ENCODE results near the gene RANBP6. TPM values are rescaled to one million over a fixed set of nuclear protein-coding genes. Genes with fewer than 3 reads are reported as not detected.

The RANBP6 gene
- total and polyA plus RNA-seq, 8 donors = 16.8 to 26.7 (median 24.7) TPM

GRCh38 chr9:5994493-5994892 lies 20.9 kb downstream of the RANBP6 start:
- Histone ChIP-seq H3K27ac (no peak overlapping the region), H3K4me1 (no peaks in the 10 kb centered on the region), H3K9me3 (no peaks in the 10 kb centered on the region), H3K27me3 (no peaks in the 10 kb centered on the region), H3K4me3 (no peak overlapping the region), H3K36me3 (no peaks in the 10 kb centered on the region)
- ATAC-seq (no peak), DNase-seq (no peak)
- TF ChIP-seq CTCF (IDR thresholded peaks at IDR 0.05) = no peak
- intact Hi-C loops (cut with DNase I) = no loop called here

- intact Hi-C loops (cut with DNase I) = no loop called here
- DNase-seq = no peak
- no peak for TF ChIP-seq CTCF (IDR thresholded peaks at IDR 0.05)
- no peaks in the 10 kb centered on the region for H3K4me1 ChIP-seq
- H3K27ac ChIP-seq = no peak overlapping the region
- H3K36me3 ChIP-seq = peaks cover 0 to 26% of the 10 kb centered on the region in 2 donors
- no peak overlapping the region for H3K4me3 ChIP-seq
- ATAC-seq = no peak
- no peaks in the 10 kb centered on the region for H3K27me3 ChIP-seq
- no peaks in the 10 kb centered on the region for H3K9me3 ChIP-seq
Observed at GRCh38 chr9:5988265-5988664, 27.2 kb downstream of the RANBP6 start.

DNA sequence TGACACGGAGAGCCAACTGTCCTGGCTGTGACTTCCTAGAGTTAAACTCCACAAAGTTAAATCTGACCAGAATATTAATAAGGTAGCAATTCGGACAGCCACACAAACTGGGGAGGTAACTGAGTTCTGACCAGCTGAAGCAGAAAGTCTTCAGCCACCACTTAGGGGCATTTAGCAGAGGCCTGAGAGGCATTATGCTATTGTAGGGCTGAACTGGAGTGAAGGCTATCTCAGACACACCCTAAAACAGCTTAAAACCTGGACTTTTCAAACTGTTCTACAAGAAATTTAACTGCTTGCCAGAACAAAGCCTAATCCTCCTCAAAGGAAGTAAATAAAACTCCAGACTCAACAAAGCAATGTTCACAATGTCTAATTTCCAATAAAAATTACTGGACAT lies 32.4 kb downstream of the RANBP6 start:
- Histone ChIP-seq H3K27me3 (no peaks in the 10 kb centered on the region), H3K9me3 (no peaks in the 10 kb centered on the region), H3K4me3 (no peak overlapping the region), H3K4me1 (no peaks in the 10 kb centered on the region), H3K27ac (no peak overlapping the region), H3K36me3 (peaks cover 0 to 42% of the 10 kb centered on the region in 2 donors)
- TF ChIP-seq CTCF (IDR thresholded peaks at IDR 0.05) = no peak
- intact Hi-C loops (cut with DNase I) = no loop called here
- no peak for ATAC-seq
- no peak for DNase-seq

DNA sequence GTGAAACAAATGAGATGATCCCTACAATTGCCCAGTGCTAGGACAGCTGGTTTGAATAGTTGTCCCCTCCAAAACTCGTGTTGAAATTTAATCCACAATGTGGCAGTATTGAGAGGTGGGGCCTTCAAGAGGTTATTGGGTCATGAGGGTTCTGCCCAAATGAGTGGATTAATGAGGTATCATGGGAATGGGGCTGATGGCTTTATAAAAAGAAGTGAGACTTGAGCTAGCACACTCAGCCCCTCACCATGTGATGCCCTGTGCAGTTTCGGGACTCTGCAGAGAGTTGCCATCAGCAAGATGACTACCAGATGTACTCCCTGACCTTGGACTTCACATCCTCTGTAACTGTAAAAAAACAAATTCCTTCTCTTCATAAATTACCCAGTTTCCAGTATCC lies 33.1 kb downstream of the RANBP6 start:
- peaks cover 0 to 38% of the 10 kb centered on the region in 2 donors for H3K36me3 ChIP-seq
- H3K4me3 ChIP-seq = no peak overlapping the region
- H3K4me1 ChIP-seq = peaks cover 0 to 2% of the 10 kb centered on the region in 2 donors
- ATAC-seq (no peak), DNase-seq (no peak)
- intact Hi-C loops (cut with DNase I) = no loop called here
- H3K27me3 ChIP-seq = no peaks in the 10 kb centered on the region
- H3K27ac ChIP-seq = no peak overlapping the region
- H3K9me3 ChIP-seq = no peaks in the 10 kb centered on the region
- no peak for TF ChIP-seq CTCF (IDR thresholded peaks at IDR 0.05)

GRCh38 chr9:5978523-5978922 lies 36.9 kb downstream of the RANBP6 start:
- ATAC-seq = no peak
- Histone ChIP-seq H3K4me1 (peaks cover 10 to 13% of the 10 kb centered on the region in 2 donors), H3K9me3 (no peaks in the 10 kb centered on the region), H3K36me3 (peaks cover 0 to 22% of the 10 kb centered on the region in 2 donors), H3K27ac (no peak overlapping the region), H3K27me3 (no peaks in the 10 kb centered on the region), H3K4me3 (no peak overlapping the region)
- DNase-seq = no peak
- intact Hi-C loops (cut with DNase I) = no loop called here
- TF ChIP-seq CTCF (IDR thresholded peaks at IDR 0.05) = no peak

Data from left lung (tissue), 10 donors.